Measurements from ENCODE around the gene OR10A7.

GRCh38 chr12:55226523-55226922 lies 5.7 kb downstream of the OR10A7 start:
- TF ChIP-seq CTCF (IDR thresholded peaks at IDR 0.05; ENCODE audit: low read length), result no peak
- TF ChIP-seq EZH2 (optimal IDR thresholded peaks at IDR 0.05; ENCODE audit: low read depth, low read length), result no peak

Data from MM.1S (cell line).